ENCODE results near the gene CLSTN3.
"Not testable (repeated sequence)": the region's sequence is repeated elsewhere in the genome, so short reads cannot be mapped to it uniquely, and the experiment has no call there.

CLSTN3 gene

GRCh38 chr12:7106082-7106481, 24.1 kb upstream of the CLSTN3 start:
- no peak for DNase-seq

- DNase-seq = not testable (repeated sequence)
Measured at GRCh38 chr12:7107181-7107580, 23.0 kb upstream of the CLSTN3 start.

GRCh38 chr12:7107636-7108002, 22.6 kb upstream of the CLSTN3 start:
- no peak for DNase-seq

GRCh38 chr12:7108003-7108795, 22.0 kb upstream of the CLSTN3 start:
- DNase-seq = no peak

- DNase-seq = peak; percentile 13
Measured at GRCh38 chr12:7108796-7109571, 21.2 kb upstream of the CLSTN3 start, which contains the start of gene C1RL. TSS of gene C1RL (minus strand) at chr12:7109214. CDS start at chr12:7109180, 34 bp downstream.

GRCh38 chr12:7109572-7109920, 20.6 kb upstream of the CLSTN3 start:
- no peak for DNase-seq

GRCh38 chr12:7110661-7111060, 19.5 kb upstream of the CLSTN3 start:
- DNase-seq = no peak

- DNase-seq = no peak
Measured at GRCh38 chr12:7112041-7112440, 18.1 kb upstream of the CLSTN3 start.

GRCh38 chr12:7113389-7113871, 16.7 kb upstream of the CLSTN3 start:
- DNase-seq = no peak

- DNase-seq = no peak
Measured at GRCh38 chr12:7114008-7114407, 16.2 kb upstream of the CLSTN3 start.

GRCh38 chr12:7114851-7115250, 15.3 kb upstream of the CLSTN3 start:
- DNase-seq = no peak

- no peak for DNase-seq
Measured at GRCh38 chr12:7116196-7116595, 14.0 kb upstream of the CLSTN3 start.

GRCh38 chr12:7116916-7117315, 13.3 kb upstream of the CLSTN3 start:
- DNase-seq = no peak

- DNase-seq = no peak
Measured at GRCh38 chr12:7117670-7118069, 12.5 kb upstream of the CLSTN3 start.

- DNase-seq = no peak
Measured at GRCh38 chr12:7118881-7119280, 11.3 kb upstream of the CLSTN3 start.

- DNase-seq = no peak
Measured at GRCh38 chr12:7120166-7120565, 10.0 kb upstream of the CLSTN3 start.

GRCh38 chr12:7121324-7121723, 8.8 kb upstream of the CLSTN3 start:
- DNase-seq = no peak

GRCh38 chr12:7122811-7123769, 7.1 kb upstream of the CLSTN3 start:
- DNase-seq = no peak

- no peak for DNase-seq
Measured at GRCh38 chr12:7123806-7124522, 6.2 kb upstream of the CLSTN3 start.

GRCh38 chr12:7125632-7126227, 4.4 kb upstream of the CLSTN3 start:
- no peak for DNase-seq

GRCh38 chr12:7127916-7128626, 2.1 kb upstream of the CLSTN3 start:
- no peak for DNase-seq

All from SIG-M5 (cell line).